Left lung (tissue), 10 donors: ENCODE data around the gene CMTM1. TPM values are rescaled to one million over a fixed set of nuclear protein-coding genes. Genes with fewer than 3 reads are reported as not detected.

Source experiments
- ATAC-seq: fragments of 200-7000 bp; cut with Tn5 transposase; one replicate; pipeline ENCODE4 v1.9.1; 2020; ENCODE audit warnings: moderate library complexity
- DNase-seq, 4 donors: peaks; one replicate each; pipeline ENCODE4 v3.0.0-alpha.2; 2013 to 2020
- H3K27ac ChIP-seq, 2 donors: fragments of 200-600 bp; sonication (generic) in 1 of 2; one replicate each; pipeline versions ENCODE4 v1.5.0 to v1.8.0; 2020 to 2021
- H3K27me3 ChIP-seq, 2 donors: fragments of 200-600 bp; sonication (generic) in 1 of 2; one replicate each; pipeline versions ENCODE4 v1.5.0 to v1.8.0; 2020 to 2021
- H3K36me3 ChIP-seq, 2 donors: fragments of 200-600 bp; sonication (generic) in 1 of 2; one replicate each; pipeline versions ENCODE4 v1.5.0 to v1.8.0; 2020 to 2021
- H3K4me1 ChIP-seq, 2 donors: fragments of 200-600 bp; one replicate each; pipeline ENCODE4 v1.8.0; 2021
- H3K4me3 ChIP-seq, 2 donors: fragments of 200-600 bp; sonication (generic) in 1 of 2; one replicate each; pipeline versions ENCODE4 v1.5.0 to v1.8.0; 2020 to 2021; ENCODE audit warnings: mild to moderate bottlenecking in 1 of 2
- H3K9me3 ChIP-seq, 2 donors: fragments of 200-600 bp; sonication (generic) in 1 of 2; one replicate each; pipeline versions ENCODE4 v1.5.0 to v1.8.0; 2020 to 2021
- CTCF ChIP-seq, 2 donors: fragments of 200-600 bp; sonication (generic) in 1 of 2; IDR thresholded peaks; one replicate each; pipeline versions ENCODE4 v1.5.0 to v1.8.0; 2021; ENCODE audit warnings: antibody characterized with exemption in 2 of 2
- intact Hi-C, 2 donors: fragments of 100-400 bp; cut with DNase I; formaldehyde crosslinking; loops; one replicate each; pipeline versions ENCODE4 v1.11.2 to v1.14.2; 2022
- polyA plus RNA-seq, 6 donors: library from polyadenylated mRNA; unstranded; fragments of 120-200 nt; gene quantifications; one replicate each; pipeline ENCODE4 v1.2.1, GENCODE V29; 2013; ENCODE audit not compliant: insufficient read length in 6 of 6
- total RNA-seq, 2 donors: library from RNA; stranded (reverse); fragmentation: NEBNext Ultra II Directional; extraction: Animal tissue kit (Norgen Biotek cat#: 25700); gene quantifications; one replicate each; pipeline ENCODE4 v1.2.1, GENCODE V29; 2021
- donor health status: DM: no; HTN: yes; CAD: no.
- donor health status: DM: no; HTN: no; CAD: no.

Gene CMTM1
- total and polyA plus RNA-seq, 8 donors = 5.7 to 10.1 (median 9.5) TPM

- no peak for TF ChIP-seq CTCF (IDR thresholded peaks at IDR 0.05)
Measured at GRCh38 chr16:66603537-66604375, 37.5 kb downstream of the CMTM1 start.

GRCh38 chr16:66604376-66605176 is 38.3 kb downstream of the CMTM1 start, which contains the start of gene CMTM3:
CMTM3 (plus strand) TSS chr16:66604704; CDS start chr16:66604806, 102 bp downstream.
- peak within 1 kb of the TSS; percentile 93 for H3K27ac ChIP-seq
- peaks cover 0 to 2% of the 10 kb centered on the region in 2 donors for H3K9me3 ChIP-seq
- peak; percentile 67 to 87 for TF ChIP-seq CTCF (IDR thresholded peaks at IDR 0.05)
- intact Hi-C loops = loop anchor here in 1 of 2 donors (5.0 to 10.0 kb wide), 2 partner anchors 120 to 197 kb away; no protein-coding TSS in a partner anchor
- DNase-seq = peak; percentile 60 to 94 (median 76)
- peak within 1 kb of the TSS; percentile 87 to 88 for H3K4me3 ChIP-seq
- peaks cover 0 to 12% of the 10 kb centered on the region in 2 donors for H3K36me3 ChIP-seq
- peak; percentile 70 for ATAC-seq
- H3K4me1 ChIP-seq = peaks cover 9 to 46% of the 10 kb centered on the region in 2 donors
- H3K27me3 ChIP-seq = peaks cover 0 to 14% of the 10 kb centered on the region in 2 donors

More at GRCh38 chr16:66603537-66604375, 37.5 kb downstream of the CMTM1 start:
- DNase-seq (peak in 3 of 4 donors; percentile 66 to 78 (median 75)), ATAC-seq (peak; percentile 19)
- Histone ChIP-seq H3K9me3 (peaks cover 0 to 2% of the 10 kb centered on the region in 2 donors), H3K4me3 (peak overlapping the region; percentile 87 to 88), H3K27me3 (peaks cover 0 to 14% of the 10 kb centered on the region in 2 donors), H3K36me3 (peaks cover 0 to 3% of the 10 kb centered on the region in 2 donors), H3K27ac (peak overlapping the region; percentile 93), H3K4me1 (peaks cover 8 to 42% of the 10 kb centered on the region in 2 donors)
- intact Hi-C loops = loop anchor here in 1 of 2 donors (5.0 to 10.0 kb wide), 2 partner anchors 119 to 196 kb away; no protein-coding TSS in a partner anchor

- H3K9me3 ChIP-seq = peaks cover 0 to 2% of the 10 kb centered on the region in 2 donors
- intact Hi-C loops = loop anchor here in 1 of 2 donors (10.0 kb wide), 1 partner anchor 121 kb away; no protein-coding TSS in a partner anchor
- H3K36me3 ChIP-seq = peaks cover 0 to 20% of the 10 kb centered on the region in 2 donors
- no peak for TF ChIP-seq CTCF (IDR thresholded peaks at IDR 0.05)
- ATAC-seq (peak; percentile 42), DNase-seq (peak; percentile 30 to 92 (median 61))
- H3K27me3 ChIP-seq = peaks cover 0 to 14% of the 10 kb centered on the region in 2 donors
- peak overlapping the region; percentile 87 to 88 for H3K4me3 ChIP-seq
- H3K27ac ChIP-seq = peak overlapping the region; percentile 93
- H3K4me1 ChIP-seq = peaks cover 9 to 46% of the 10 kb centered on the region in 2 donors
Measured at GRCh38 chr16:66605177-66605978, 39.1 kb downstream of the CMTM1 start.

GRCh38 chr16:66605979-66606751 is 39.9 kb downstream of the CMTM1 start:
- Histone ChIP-seq H3K27me3 (peaks cover 0 to 14% of the 10 kb centered on the region in 2 donors), H3K4me1 (peaks cover 9 to 46% of the 10 kb centered on the region in 2 donors), H3K9me3 (peaks cover 0 to 2% of the 10 kb centered on the region in 2 donors), H3K36me3 (peaks cover 0 to 28% of the 10 kb centered on the region in 2 donors), H3K27ac (peak overlapping the region; percentile 93), H3K4me3 (peak overlapping the region; percentile 87 to 88)
- DNase-seq (no peak), ATAC-seq (no peak)
- no peak for TF ChIP-seq CTCF (IDR thresholded peaks at IDR 0.05)
- intact Hi-C loops = loop anchor here in 1 of 2 donors (10.0 kb wide), 1 partner anchor 121 kb away; no protein-coding TSS in a partner anchor
